ENCODE results near the gene MTR.

DNA sequence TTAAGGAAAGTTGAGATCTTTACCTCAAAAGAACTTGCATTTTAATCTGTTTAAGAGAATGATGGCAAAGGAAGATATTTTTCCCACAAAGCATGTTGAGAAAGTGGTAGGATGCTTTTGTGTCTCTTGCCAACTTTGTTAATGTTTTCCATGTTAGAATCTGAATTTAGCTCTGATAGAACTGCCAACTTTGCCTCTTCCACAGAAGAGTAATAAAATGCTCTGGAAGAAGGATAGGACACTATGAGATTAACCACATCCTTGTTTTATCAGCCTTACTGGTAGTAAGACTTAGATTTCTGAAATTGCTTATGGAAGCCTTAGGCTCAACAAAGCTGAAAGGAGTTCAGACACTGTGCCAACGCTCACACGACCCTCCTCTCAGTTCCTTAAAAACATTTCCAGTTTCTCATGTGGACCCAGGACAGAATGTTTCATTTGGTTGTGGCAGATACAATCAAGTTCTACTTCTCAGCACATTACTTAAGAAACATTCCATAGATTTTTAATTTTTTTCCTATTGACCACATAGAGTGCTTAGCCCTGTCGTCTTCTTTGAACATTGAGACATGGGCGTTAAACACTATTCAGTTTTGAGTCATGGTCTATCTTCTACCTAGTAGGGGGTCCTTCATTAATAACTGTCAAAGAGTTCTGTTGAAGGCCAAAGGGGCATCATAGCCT is 59.0 kb downstream of the MTR start:
- TF ChIP-seq ZNF274 (IDR thresholded peaks at IDR 0.05; ENCODE audit: low read depth, low read length): no peak
- no peak for TF ChIP-seq YY1 (IDR thresholded peaks at IDR 0.05; ENCODE audit: insufficient read depth, insufficient read length)
- TF ChIP-seq SUZ12 (IDR thresholded peaks at IDR 0.05; ENCODE audit: extremely low read depth, insufficient read depth, insufficient read length): no peak
